SK-N-MC (cell line): ENCODE measurements around the gene HYAL2.

Experiments used
- EZH2 ChIP-seq: fragments of 200-600 bp; sonication (generic); IDR thresholded peaks from one replicate; pipeline ENCODE4 v1.6.1; 2017; ENCODE audit warnings: antibody characterized with exemption
- POLR2AphosphoS5 ChIP-seq: IDR thresholded peaks from 2 replicates; pipeline ENCODE4 v1.6.1; 2012; ENCODE audit warnings: mild to moderate bottlenecking, low read depth, low read length, borderline replicate concordance

GRCh38 chr3:50300681-50301254 lies 21.8 kb downstream of the HYAL2 start:
- TF ChIP-seq EZH2 (no peak), POLR2AphosphoS5 (no peak)
